VCaP (cell line): ENCODE data around the gene CNOT8.
"Not testable (repeated sequence)": the region's sequence is repeated elsewhere in the genome, so short reads cannot be mapped to it uniquely, and the experiment has no call there.

Experiments
- H3K27ac ChIP-seq: fragments of 450-650 bp; 2 replicates; pipeline ENCODE4 v1.5.1; 2017
- CTCF ChIP-seq: fragments of 450-650 bp; conservative IDR thresholded peaks from 2 replicates; pipeline ENCODE4 v1.5.1; 2017; ENCODE audit warnings: mild to moderate bottlenecking, moderate library complexity

CNOT8 gene

DNA sequence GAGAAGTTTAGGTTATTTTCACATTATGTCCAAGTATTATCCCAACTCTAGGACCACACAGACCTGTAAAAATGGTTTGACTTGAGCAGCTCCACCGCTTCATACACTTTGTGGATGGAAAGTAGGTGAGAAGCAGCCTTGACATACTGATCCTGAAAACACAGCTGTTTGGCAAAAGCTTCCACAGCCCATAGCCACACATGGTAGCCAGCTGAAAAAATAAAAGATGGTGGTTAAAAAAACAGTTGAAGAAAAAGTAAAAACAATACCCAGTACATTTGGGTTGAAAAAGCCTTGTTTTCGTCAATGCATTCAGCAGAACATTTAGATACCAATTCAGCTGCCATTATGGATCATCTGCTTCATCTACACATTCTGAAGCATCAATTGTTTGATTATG lies 42.8 kb downstream of the CNOT8 start:
- no peak for TF ChIP-seq CTCF

GRCh38 chr5:154901913-154902312 lies 43.5 kb downstream of the CNOT8 start:
- no peak for TF ChIP-seq CTCF
- no peak overlapping the region for H3K27ac ChIP-seq

More for the DNA sequence above, 42.8 kb downstream of the CNOT8 start:
- no peak overlapping the region for H3K27ac ChIP-seq

- H3K27ac ChIP-seq, result not testable (repeated sequence)
Observed at GRCh38 chr5:154905601-154906000, 47.2 kb downstream of the CNOT8 start.

DNA sequence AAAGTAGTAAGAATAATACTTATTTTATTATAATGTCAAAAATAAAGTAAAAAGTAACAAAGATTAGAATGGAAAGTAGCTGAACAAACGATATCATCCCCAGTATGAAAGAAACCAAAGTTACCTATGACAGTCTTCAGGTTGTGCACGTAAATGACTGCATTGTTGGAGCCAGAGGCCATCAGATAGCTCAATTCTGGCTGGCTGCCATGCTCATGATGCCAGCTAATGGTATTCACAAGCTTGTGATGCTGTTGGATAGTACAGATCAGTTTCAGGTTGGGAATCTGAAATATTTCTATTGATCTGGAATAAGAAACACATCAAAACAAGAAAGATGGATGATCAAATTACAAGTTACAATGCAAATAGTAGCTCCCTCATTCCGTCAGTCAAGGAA lies 58.4 kb downstream of the CNOT8 start:
- no peak for TF ChIP-seq CTCF
- H3K27ac ChIP-seq, result no peak overlapping the region

DNA sequence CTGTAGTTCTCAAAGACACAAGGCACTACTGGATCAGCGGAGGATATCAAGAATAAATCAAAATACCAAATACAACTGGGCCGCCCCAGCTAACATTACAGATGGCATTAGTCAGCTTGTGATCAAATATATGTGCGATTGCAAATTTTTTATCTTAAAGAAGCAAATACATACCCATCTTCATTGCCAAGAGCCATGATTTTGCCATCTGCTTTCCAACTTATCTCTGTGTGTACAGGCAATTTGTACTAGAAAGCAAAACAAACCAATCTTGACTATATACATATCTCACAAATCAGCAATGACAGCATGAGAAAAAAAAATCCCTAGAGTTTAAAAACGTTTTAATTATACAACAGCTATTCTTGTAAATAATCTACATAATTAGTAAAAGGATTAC lies 59.3 kb downstream of the CNOT8 start:
- TF ChIP-seq CTCF, result no peak
- no peak overlapping the region for H3K27ac ChIP-seq

- peak overlapping the region; percentile 15; the same call in 1 of the 2 replicates for H3K27ac ChIP-seq
- TF ChIP-seq CTCF, result no peak
Observed at GRCh38 chr5:154923441-154924430, 65.3 kb downstream of the CNOT8 start.
